ENCODE measurements around the gene VPS37D.
"Not testable (repeated sequence)": the region's sequence is repeated elsewhere in the genome, so short reads cannot be mapped to it uniquely, and the experiment has no call there.

Gene VPS37D

DNA sequence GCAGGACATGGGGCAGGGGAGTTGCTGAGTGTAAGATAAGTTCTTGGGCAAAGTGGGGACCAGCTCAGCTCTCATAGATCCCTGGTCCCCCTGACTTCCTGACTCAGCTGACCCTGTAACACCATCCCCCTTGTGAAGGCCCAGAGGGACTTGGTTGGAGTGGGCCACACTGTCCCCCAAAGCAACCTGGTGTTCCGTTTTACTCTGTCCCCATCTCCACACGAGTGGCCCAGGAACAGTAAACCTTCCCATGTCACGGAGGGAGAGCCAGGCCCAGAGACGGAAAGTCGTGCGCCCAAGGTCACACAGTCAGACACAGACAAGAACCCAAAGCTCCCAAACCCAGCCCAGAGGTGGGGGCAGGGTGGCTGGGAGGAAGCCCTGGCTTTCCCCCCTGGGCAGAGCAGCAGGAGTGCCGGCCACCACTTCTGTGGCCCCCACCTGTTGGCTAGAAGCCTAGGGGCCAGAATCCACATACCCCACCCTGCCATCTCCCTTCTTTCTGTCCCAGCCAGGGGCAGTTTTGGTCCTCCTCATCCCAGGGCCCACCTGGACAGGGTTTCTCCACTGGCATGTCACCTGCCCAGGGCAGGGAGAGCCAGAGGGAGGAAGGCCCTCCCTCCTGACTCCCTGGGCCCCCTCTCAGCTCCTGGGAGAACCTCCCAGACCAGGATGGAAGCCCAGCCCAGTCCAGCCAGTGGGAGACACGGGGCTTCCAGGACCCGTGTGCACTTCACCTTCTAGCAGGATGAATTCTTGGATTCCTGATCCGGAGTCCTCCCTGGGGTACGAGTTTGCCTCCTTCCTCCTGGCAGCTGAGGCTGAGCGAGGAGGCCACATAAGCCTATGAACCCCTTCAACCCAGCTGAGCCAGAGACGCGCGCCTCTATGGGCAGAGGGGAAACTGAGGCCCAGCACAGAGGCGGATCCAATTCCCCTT is 20.6 kb upstream of the VPS37D start:
- no peak for DNase-seq

GRCh38 chr7:73647725-73648592 is 19.7 kb upstream of the VPS37D start:
- DNase-seq: peak; percentile 19

- no peak for DNase-seq
Measured at GRCh38 chr7:73648593-73649332, 18.9 kb upstream of the VPS37D start.

- DNase-seq: no peak
Measured at GRCh38 chr7:73649576-73649975, 18.1 kb upstream of the VPS37D start.

DNA sequence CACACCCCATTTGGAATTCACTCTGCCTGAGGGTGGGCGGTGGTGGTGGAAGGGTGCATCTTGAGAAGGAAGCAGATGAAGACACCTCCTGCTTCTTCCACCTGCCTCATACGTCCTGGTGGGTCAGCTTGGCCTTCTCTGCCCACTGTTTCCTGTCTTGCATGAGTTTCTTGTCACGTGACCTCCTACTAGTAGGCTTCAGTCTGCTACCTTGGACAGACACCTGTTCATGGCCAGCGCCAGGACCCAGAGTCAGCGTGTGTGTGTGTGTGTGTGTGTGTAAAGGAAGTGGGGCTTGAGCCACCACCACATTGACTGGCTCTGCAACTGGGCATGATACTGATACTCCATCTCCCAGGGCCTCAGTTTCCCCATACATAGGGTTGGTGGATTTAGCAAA is 17.1 kb upstream of the VPS37D start:
- DNase-seq: no peak

- no peak for DNase-seq
Measured at GRCh38 chr7:73652541-73652949, 15.1 kb upstream of the VPS37D start.

- not testable (repeated sequence) for DNase-seq
Measured at GRCh38 chr7:73655309-73655708, 12.3 kb upstream of the VPS37D start.

GRCh38 chr7:73659983-73660382 is 7.6 kb upstream of the VPS37D start:
- no peak for DNase-seq

DNA sequence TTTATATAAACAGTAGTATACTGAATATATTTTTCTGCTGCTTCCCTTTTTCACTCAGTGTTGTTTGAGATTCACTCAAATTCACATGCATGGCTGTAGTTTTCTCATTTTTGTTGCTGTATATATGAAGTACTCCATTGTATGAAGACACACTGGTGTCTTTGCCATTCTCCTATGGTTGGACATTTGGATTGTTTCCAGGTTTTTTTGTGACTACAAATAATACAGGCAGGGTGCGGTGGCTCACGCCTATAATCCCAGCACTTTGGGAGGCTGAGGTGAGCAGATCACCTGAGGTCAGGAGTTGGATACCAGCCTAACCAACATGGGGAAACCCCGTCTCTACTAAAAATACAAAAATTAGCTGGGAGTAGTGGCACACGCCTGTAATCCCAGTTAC is 7.0 kb upstream of the VPS37D start:
- DNase-seq: not testable (repeated sequence)

- DNase-seq: no peak
Measured at GRCh38 chr7:73663033-73663432, 4.6 kb upstream of the VPS37D start.

DNA sequence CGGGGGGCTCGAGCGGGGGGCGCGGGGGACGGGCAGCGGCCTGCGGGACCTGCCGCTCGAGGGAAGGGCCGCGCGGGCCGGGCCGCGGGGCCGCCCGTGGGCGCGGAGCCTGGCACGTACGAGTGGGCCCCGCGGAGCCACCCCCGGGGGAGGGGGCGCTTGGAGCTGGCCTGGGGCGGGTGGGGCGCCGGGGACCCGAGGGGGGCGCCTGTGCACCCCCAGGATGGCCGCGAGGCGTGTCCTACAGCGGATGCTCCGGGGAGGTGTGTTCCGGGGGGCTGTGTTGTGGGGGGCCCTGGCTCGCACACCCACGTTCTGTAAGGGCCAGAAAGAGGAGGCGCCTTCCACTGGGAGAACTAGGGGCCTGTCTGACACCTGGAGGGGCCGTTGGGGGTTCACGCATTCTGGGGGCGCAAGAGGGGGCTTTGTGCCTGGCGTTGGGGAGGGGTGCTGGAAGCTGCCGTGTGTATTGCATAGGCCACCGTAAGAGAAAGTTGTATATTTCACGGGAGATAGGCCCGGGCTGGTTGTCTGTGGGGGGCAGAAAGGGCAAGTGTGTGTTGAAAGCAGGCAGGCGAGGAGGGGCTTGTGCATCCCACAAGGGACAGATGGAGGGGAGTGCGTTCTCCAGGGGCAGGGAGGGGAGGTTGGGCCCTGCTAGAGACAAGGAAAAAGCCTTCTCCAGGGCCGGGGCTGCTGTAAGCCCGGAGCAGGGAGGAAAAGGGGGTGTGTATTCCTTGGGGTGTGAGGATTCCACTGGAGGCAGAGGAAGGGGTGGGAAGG is 663 bp downstream of the VPS37D start:
- DNase-seq: no peak

DNA sequence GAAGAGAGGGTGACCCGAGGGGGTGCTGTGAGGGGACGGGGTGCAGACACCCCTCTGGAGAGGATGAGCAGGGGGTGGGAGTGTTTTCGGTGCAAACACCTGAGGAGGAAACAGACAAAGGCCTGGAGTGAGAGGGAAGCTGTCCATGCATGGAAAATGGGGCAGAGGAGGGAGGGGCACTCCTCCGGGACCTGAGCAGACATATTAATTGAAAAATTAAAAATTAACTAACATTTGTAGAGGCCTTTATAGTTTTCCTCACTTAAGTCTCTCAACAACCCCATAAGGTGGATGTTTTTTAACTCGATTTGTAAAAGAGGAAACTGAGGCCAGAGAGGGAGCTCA is 1.2 kb downstream of the VPS37D start:
- DNase-seq: no peak

GRCh38 chr7:73669288-73669701 is 1.7 kb downstream of the VPS37D start:
- DNase-seq: no peak

- no peak for DNase-seq
Measured at GRCh38 chr7:73669858-73670385, 2.3 kb downstream of the VPS37D start.

DNA sequence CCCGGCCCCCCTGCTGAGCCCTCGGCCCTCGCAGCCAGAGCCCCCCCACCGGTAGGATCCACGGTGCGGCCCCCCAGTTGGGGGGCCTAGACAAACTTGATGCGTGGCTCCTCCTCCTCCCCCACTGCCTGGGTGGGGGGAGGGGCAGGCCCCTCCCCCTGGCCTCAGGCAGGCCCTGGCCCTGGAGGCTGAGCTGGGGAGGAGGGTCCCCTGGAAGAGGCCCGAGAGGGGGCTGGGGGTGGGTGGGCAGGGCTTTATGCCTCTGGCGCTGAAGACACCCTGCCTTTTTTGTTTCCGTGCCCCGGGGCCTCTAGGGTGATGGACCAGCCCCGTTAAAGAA is 3.7 kb downstream of the VPS37D start:
- DNase-seq: no peak

GRCh38 chr7:73671857-73672445 is 4.3 kb downstream of the VPS37D start:
- no peak for DNase-seq

- no peak for DNase-seq
Measured at GRCh38 chr7:73674468-73675124, 7.0 kb downstream of the VPS37D start.

DNA sequence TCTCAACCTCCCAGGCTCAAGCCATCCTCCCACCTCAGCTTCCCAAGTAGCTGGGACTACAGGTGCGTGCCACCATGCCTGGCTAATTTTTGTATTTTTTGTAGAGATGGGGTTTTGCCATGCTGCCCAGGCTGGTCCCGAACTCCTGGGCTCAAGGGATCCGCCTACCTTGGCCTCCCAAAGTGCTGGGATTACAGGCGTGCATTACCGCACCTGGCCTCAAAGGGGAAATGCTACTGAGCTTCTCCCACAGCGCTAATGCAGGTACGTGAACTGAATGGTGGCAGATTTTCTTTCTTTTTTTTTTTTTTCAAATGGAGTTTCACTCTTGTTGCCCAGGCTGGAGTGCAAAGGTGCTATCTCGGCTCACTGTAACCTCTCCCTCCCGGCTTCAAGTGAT is 8.4 kb downstream of the VPS37D start:
- not testable (repeated sequence) for DNase-seq

DNA sequence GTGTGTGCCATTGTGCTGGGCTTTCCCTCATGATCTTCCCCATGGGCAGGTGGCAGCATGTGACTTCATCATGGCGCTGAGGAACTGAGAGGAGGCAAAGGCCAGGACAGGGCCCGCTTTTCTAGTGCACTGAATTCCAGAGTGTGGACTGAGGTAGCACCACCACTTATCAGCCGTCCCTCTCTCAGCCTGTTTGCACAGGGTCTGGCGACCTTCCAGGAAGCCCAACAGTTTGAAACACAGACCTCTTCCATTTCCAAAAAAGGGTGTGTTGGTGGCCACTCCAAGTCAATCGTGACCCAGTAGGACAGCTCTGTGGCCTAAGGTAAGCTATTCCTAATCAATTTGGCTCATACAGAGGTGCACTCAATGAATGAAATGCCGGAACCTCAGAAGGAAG is 11.2 kb downstream of the VPS37D start:
- no peak for DNase-seq

DNA sequence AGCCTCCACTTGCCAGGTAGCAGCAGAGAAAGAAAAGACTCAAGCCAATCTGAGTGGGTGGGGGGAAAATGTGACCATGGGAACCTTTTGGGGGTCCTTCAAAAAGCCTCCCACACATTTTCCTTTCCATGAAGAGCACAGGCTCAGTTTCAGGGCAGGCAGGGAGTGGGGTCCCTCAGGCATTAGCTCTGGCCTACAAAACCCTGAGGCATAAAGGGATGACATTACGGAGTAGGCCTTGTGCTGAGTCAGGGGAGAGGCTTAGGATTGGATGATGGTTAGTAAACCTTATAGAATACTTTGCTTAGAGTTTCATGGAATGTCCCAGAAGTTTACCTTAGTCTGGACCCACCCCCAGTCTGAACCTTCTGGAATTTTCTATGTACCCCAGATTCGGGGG is 12.1 kb downstream of the VPS37D start:
- DNase-seq: no peak

- no peak for DNase-seq
Measured at GRCh38 chr7:73680501-73680900, 12.9 kb downstream of the VPS37D start.

All from activated gamma-delta T cell (primary cell).